Stimulated activated CD4-positive, alpha-beta T cell treated with anti-CD3 and anti-CD28 coated beads, Interleukin-15, amount 100 ng/mL, for 24 hours (primary cell): ENCODE results near the gene CDCP2.
"Not testable (repeated sequence)": the region's sequence is repeated elsewhere in the genome, so short reads cannot be mapped to it uniquely, and the experiment has no call there.

Experiments
- DNase-seq: peaks from one replicate; pipeline ENCODE4 v3.0.0-alpha.2; 2020

Gene CDCP2

GRCh38 chr1:54114001-54114400, 38.8 kb downstream of the CDCP2 start:
- DNase-seq = no peak

- no peak for DNase-seq
Measured at GRCh38 chr1:54112705-54113368, 40.0 kb downstream of the CDCP2 start.

GRCh38 chr1:54112027-54112426, 40.8 kb downstream of the CDCP2 start:
- DNase-seq = no peak

GRCh38 chr1:54111624-54112023, 41.2 kb downstream of the CDCP2 start:
- DNase-seq = no peak

- DNase-seq = no peak
Measured at GRCh38 chr1:54110996-54111395, 41.8 kb downstream of the CDCP2 start.

- DNase-seq = no peak
Measured at GRCh38 chr1:54109129-54110090, 43.4 kb downstream of the CDCP2 start.

GRCh38 chr1:54108156-54108555, 44.6 kb downstream of the CDCP2 start:
- no peak for DNase-seq

- DNase-seq = no peak
Measured at GRCh38 chr1:54107131-54107530, 45.7 kb downstream of the CDCP2 start.

- no peak for DNase-seq
Measured at GRCh38 chr1:54105736-54106269, 47.0 kb downstream of the CDCP2 start.

- no peak for DNase-seq
Measured at GRCh38 chr1:54105080-54105479, 47.7 kb downstream of the CDCP2 start.

- DNase-seq = not testable (repeated sequence)
Measured at GRCh38 chr1:54104613-54105012, 48.2 kb downstream of the CDCP2 start.

- DNase-seq = no peak
Measured at GRCh38 chr1:54103414-54103813, 49.4 kb downstream of the CDCP2 start.

- DNase-seq = no peak
Measured at GRCh38 chr1:54100500-54100899, 52.3 kb downstream of the CDCP2 start.

GRCh38 chr1:54099061-54099610, 53.7 kb downstream of the CDCP2 start:
- DNase-seq = no peak

GRCh38 chr1:54096877-54097240, 55.9 kb downstream of the CDCP2 start:
- DNase-seq = no peak

GRCh38 chr1:54096227-54096876, 56.4 kb downstream of the CDCP2 start:
- no peak for DNase-seq

- DNase-seq = no peak
Measured at GRCh38 chr1:54095546-54096226, 57.1 kb downstream of the CDCP2 start.

- DNase-seq = not testable (repeated sequence)
Measured at GRCh38 chr1:54094730-54095105, 58.1 kb downstream of the CDCP2 start.

- no peak for DNase-seq
Measured at GRCh38 chr1:54094001-54094729, 58.6 kb downstream of the CDCP2 start.

GRCh38 chr1:54091666-54092065, 61.1 kb downstream of the CDCP2 start:
- no peak for DNase-seq

GRCh38 chr1:54088385-54088784, 64.4 kb downstream of the CDCP2 start:
- no peak for DNase-seq

- DNase-seq = no peak
Measured at GRCh38 chr1:54086754-54087153, 66.0 kb downstream of the CDCP2 start.
